GM13977 (cell line): Measurements from ENCODE around the gene GIPC3.
"Not testable (repeated sequence)": the region's sequence is repeated elsewhere in the genome, so short reads cannot be mapped to it uniquely, and the experiment has no call there.

ENCODE experiments used
- DNase-seq: peaks from one replicate; pipeline ENCODE4 v3.0.0; 2012; ENCODE audit warnings: low spot score
- in situ Hi-C: fragments of 300-500 bp; cut with MboI; formaldehyde crosslinking; loops from one replicate; pipeline ENCODE4 v1.12.0; 2022; ENCODE audit warnings: low sequenced_read_pairs, low pct_unique_long_range_greater_than_20kb, mixed read lengths, inconsistent platforms; ENCODE audit not compliant: unreplicated experiment
- TF ChIP-seq, protein P1 (sequence below): IDR thresholded peaks from 2 replicates; pipeline ENCODE4 v1.5.1; 2012; ENCODE audit warnings: mild to moderate bottlenecking, control low read depth; ENCODE audit not compliant: insufficient read depth; ENCODE audit errors: extremely low read depth, missing control alignments

GIPC3 gene

DNA sequence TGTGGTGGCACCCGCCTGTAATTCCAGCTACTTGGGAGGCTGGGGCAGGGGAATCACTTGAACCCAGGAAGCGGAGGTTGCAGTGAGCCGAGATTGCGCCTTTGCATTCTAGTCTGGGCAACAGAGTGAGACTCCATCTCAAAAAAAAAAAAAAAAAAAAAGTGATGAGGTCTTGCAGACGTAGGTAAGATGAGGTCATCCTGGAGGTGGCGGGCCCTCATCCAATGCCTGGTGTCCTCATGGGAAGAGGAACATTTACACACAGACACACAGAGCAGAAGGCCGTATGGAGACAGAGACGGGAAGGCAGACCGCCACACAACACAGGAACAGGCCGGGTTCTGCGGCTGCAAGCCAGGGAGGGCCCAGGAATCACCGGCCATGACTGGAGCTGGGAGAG is 36.9 kb downstream of the GIPC3 start:
- in situ Hi-C loops = no loop called here
- no peak for DNase-seq
- TF ChIP-seq, protein P1, sequence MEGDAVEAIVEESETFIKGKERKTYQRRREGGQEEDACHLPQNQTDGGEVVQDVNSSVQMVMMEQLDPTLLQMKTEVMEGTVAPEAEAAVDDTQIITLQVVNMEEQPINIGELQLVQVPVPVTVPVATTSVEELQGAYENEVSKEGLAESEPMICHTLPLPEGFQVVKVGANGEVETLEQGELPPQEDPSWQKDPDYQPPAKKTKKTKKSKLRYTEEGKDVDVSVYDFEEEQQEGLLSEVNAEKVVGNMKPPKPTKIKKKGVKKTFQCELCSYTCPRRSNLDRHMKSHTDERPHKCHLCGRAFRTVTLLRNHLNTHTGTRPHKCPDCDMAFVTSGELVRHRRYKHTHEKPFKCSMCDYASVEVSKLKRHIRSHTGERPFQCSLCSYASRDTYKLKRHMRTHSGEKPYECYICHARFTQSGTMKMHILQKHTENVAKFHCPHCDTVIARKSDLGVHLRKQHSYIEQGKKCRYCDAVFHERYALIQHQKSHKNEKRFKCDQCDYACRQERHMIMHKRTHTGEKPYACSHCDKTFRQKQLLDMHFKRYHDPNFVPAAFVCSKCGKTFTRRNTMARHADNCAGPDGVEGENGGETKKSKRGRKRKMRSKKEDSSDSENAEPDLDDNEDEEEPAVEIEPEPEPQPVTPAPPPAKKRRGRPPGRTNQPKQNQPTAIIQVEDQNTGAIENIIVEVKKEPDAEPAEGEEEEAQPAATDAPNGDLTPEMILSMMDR = no peak

DNA sequence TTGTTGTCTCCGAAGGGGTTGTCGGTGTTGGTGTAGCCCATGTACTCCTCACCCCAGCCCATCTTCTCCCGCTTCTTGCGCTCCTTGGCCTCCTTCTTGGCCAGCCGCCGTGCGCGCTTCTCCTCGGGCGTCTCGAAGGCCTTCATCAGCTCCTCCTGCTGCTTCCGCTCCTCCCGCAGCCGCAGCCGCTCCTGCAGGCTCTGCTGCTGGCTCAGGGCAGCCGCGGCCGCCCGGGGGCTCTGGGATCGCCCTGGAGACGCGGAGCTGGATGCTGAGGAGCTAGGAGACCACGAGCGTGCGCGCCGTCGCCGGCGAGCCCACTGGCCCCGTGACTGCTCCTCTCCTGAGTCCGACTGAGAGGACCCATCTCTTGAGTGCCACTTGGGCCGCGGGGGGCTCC is 38.4 kb downstream of the GIPC3 start:
- DNase-seq = no peak
- TF ChIP-seq, protein P1 = no peak
- in situ Hi-C loops = no loop called here

DNA sequence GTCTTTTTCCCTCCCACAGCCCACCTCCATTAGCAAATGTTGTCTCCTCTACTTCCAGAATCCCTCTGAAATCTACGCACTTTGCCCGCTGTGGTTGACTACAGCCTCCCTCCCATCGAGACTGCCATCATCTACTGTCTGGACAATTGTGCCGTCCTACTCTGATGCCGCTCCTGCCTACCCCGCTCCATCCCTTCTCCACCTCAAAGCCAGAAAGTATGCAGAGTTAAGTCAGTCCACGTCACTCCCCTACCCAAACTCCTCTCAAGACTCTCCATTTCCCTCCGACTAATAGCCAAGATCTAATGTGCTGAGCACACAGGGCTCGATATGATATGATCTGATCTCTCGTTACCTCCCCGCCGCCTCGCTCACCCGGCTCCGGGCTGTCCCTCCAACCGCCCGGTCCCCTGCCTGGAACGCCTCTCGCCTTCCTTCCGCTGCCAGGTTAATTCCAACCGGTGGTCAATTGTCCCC is 40.8 kb downstream of the GIPC3 start:
- TF ChIP-seq, protein P1 = no peak
- in situ Hi-C loops = no loop called here
- DNase-seq = no peak

DNA sequence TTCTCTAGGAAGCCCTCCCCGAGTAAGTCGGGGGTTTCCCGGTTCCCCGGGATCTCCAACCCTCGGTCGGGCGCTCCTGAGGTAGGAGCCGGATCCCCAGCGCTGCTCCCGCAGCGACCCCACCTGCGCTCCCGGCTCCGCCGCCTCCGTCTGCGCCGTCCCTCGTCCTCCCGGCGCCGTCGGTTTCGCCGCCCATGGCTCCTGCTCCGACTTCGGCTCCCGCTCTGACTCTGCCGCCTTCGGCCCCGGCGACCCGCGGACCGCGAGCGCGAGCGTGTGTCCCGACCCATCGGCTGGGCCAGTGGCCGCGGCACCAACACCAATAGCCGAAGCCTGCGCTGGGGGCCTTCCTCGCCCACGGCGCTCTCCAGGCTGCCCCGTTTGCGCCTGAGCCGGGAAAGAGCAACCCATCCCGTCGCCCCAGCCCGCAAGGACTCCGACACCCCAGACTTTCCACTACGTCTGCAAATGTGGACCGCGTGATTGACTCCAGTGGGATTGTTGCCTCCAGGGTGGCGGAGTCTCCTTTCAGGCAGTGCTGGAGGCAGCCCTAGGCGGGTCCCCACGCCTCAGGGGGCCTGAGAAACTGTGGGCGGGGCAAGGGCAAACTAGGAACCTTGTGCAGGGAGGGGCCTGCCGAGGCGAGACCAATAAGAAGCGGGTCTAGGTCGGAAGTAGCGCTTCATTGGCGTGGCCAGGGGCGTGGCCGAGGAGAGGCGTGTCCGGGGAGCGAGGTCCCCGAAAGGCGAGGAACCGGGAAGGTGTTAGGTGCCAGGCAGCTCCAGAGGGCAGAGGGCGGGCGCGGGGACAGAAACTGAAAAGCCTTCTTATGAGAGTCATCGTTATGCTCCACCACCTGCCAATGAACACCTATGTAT is 41.4 kb downstream of the GIPC3 start, which contains the start of gene CACTIN:
TSS of gene CACTIN (minus strand) at position 318 of the 878 bp plus-strand sequence. CDS start at position 290, 28 bp downstream.
- TF ChIP-seq, protein P1 = no peak
- in situ Hi-C loops = no loop called here
- peak; percentile 100 for DNase-seq

DNA sequence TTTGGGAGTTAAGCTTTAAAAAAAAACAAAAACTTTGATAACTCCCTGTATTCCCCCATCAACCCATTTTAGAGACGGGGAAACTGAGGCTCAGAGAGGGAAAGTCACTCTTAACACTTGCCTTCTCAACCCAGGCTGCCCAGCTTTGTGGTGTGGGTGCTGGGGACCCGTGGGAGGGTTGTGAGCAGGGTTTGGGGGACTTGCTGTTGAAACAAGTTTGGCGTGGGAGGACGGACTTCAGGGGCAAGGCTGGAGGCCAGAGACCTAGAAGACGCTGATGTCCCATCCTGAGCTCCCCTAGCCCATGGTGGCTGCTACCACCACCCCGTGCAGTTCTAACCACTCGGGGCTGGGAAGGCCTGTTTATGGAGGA is 42.1 kb downstream of the GIPC3 start:
- no peak for DNase-seq
- TF ChIP-seq, protein P1 = no peak
- in situ Hi-C loops = no loop called here

DNA sequence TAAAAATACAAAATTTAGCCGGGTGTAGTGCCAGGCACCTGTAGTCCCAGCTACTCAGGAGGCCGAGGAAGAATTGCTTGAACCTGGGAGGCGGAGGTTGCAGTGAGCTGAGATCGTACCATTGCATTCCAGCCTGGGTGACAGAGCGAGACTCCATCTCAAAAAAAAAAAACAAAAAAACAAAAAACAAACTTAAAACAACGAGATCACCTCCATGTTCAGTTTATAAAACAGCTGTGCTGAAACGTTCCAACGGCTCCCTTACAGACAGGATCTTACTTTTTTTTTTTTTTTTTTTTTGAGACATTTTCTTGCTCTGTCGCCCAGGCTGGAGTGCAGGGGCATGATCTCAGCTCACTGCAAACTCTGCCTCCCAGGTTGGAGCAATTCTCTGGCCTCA is 43.5 kb downstream of the GIPC3 start:
- in situ Hi-C loops, DNase-seq: not testable (repeated sequence)

DNA sequence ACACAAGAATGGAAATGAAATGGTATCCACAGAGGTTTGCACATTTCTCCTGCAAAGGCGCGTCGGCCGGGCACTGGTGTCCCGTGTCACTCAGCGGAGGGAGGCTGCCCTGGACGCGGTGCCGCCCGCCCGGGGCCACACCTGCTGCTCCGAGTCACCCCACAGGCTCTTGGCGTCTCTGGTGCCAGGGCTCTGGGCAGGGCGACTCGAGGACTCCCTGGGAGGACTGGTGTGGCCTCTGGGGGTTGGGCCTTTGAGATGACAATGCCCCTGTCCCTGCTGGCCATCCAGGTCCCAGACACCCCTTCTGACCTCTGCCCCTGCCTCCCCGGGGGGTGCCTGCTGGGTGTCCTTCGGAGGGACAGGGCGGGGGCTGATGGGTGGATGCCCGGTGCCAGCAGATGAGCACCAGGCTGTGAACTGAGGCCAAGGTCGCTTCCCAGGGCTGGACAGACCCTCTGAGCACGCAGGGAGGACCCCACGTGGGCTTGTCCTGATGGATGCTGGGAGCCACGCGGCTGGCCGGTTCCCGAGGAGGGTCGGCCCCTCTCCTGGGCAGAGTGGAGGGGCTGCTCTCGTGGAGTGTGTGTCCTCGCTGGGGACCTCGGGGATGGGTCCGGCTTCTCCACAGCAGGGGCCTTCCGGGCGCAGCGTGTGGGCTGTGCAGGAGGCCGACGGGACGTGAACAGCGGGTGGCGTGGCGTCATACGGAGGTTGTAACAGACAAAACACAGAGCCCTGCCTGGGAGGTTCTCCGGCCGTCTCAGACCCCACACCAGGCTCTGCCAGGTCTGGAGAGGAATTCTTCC is 46.0 kb downstream of the GIPC3 start:
- no peak for DNase-seq
- in situ Hi-C loops = no loop called here
- TF ChIP-seq, protein P1 = no peak
